HUES48 (cell line): Measurements from ENCODE around the gene ALG5.

Experiments
- H3K27ac ChIP-seq: one replicate; pipeline ENCODE4 v1.7.0; 2013; ENCODE audit warnings: low read depth, low read length, inconsistent platforms
- H3K27me3 ChIP-seq: 2 replicates; pipeline ENCODE4 v1.6.1; 2013; ENCODE audit warnings: mild to moderate bottlenecking, low read length; ENCODE audit not compliant: control insufficient read depth, insufficient read depth
- H3K36me3 ChIP-seq: 2 replicates; pipeline ENCODE4 v1.6.1; 2013; ENCODE audit warnings: low read length; ENCODE audit not compliant: control insufficient read depth, insufficient read depth
- H3K4me1 ChIP-seq: 2 replicates; pipeline ENCODE4 v1.6.1; 2013; ENCODE audit warnings: mild to moderate bottlenecking, low read length; ENCODE audit not compliant: control insufficient read depth, insufficient read depth
- H3K4me3 ChIP-seq: 2 replicates; pipeline ENCODE4 v1.5.1; 2013; ENCODE audit warnings: mild to moderate bottlenecking, low read depth, low read length
- H3K9ac ChIP-seq: 2 replicates; pipeline ENCODE4 v1.6.1; 2013; ENCODE audit warnings: mild to moderate bottlenecking, low read depth, low read length, moderate library complexity
- H3K9me3 ChIP-seq: 2 replicates; pipeline ENCODE4 v1.6.1; 2013; ENCODE audit warnings: low read length; ENCODE audit not compliant: control insufficient read depth, insufficient read depth

The ALG5 gene

GRCh38 chr13:37014609-37015008 is 15.5 kb upstream of the ALG5 start:
- Histone ChIP-seq H3K9me3 (no peaks in the 10 kb centered on the region), H3K27ac (no peak overlapping the region), H3K27me3 (no peaks in the 10 kb centered on the region), H3K36me3 (peaks cover 99% of the 10 kb centered on the region), H3K9ac (no peak overlapping the region), H3K4me1 (no peaks in the 10 kb centered on the region), H3K4me3 (no peak overlapping the region)

GRCh38 chr13:37011788-37012187 is 12.6 kb upstream of the ALG5 start:
- Histone ChIP-seq H3K27ac (no peak overlapping the region), H3K4me1 (peaks cover 6% of the 10 kb centered on the region), H3K36me3 (peaks cover 100% of the 10 kb centered on the region), H3K27me3 (no peaks in the 10 kb centered on the region), H3K4me3 (no peak overlapping the region), H3K9ac (no peak overlapping the region), H3K9me3 (no peaks in the 10 kb centered on the region)

- no peak overlapping the region for H3K9ac ChIP-seq
- H3K4me3 ChIP-seq = no peak overlapping the region
- no peaks in the 10 kb centered on the region for H3K9me3 ChIP-seq
- H3K27me3 ChIP-seq = no peaks in the 10 kb centered on the region
- peaks cover 100% of the 10 kb centered on the region for H3K36me3 ChIP-seq
- peaks cover 6% of the 10 kb centered on the region for H3K4me1 ChIP-seq
- H3K27ac ChIP-seq = no peak overlapping the region
Observed at GRCh38 chr13:37011002-37011401, 11.9 kb upstream of the ALG5 start.

- peaks cover 6% of the 10 kb centered on the region for H3K4me1 ChIP-seq
- peaks cover 100% of the 10 kb centered on the region for H3K36me3 ChIP-seq
- H3K27ac ChIP-seq = peak overlapping the region; percentile 8
- no peak overlapping the region for H3K4me3 ChIP-seq
- H3K27me3 ChIP-seq = no peaks in the 10 kb centered on the region
- no peak overlapping the region for H3K9ac ChIP-seq
- no peaks in the 10 kb centered on the region for H3K9me3 ChIP-seq
Observed at GRCh38 chr13:37010424-37010823, 11.3 kb upstream of the ALG5 start.

GRCh38 chr13:37009692-37010091 is 10.6 kb upstream of the ALG5 start:
- H3K4me1 ChIP-seq = peaks cover 6% of the 10 kb centered on the region
- H3K4me3 ChIP-seq = no peak overlapping the region
- no peak overlapping the region for H3K9ac ChIP-seq
- H3K27ac ChIP-seq = no peak overlapping the region
- peaks cover 100% of the 10 kb centered on the region for H3K36me3 ChIP-seq
- H3K27me3 ChIP-seq = no peaks in the 10 kb centered on the region
- no peaks in the 10 kb centered on the region for H3K9me3 ChIP-seq

- Histone ChIP-seq H3K27me3 (no peaks in the 10 kb centered on the region), H3K4me1 (peaks cover 10% of the 10 kb centered on the region; the same call in 1 of the 2 replicates), H3K4me3 (peak overlapping the region; percentile 98), H3K36me3 (peaks cover 48% of the 10 kb centered on the region), H3K27ac (peak overlapping the region; percentile 5), H3K9ac (peak overlapping the region; percentile 96; the same call in 1 of the 2 replicates), H3K9me3 (no peaks in the 10 kb centered on the region)
Observed at GRCh38 chr13:37001921-37002250, 2.7 kb upstream of the ALG5 start.

GRCh38 chr13:36998624-36999041 is 507 bp downstream of the ALG5 start:
- H3K9ac ChIP-seq = peak overlapping the region; percentile 92
- H3K27ac ChIP-seq = peak overlapping the region; percentile 90
- peak overlapping the region; percentile 98 for H3K4me3 ChIP-seq
- H3K9me3 ChIP-seq = no peaks in the 10 kb centered on the region
- H3K27me3 ChIP-seq = no peaks in the 10 kb centered on the region
- H3K4me1 ChIP-seq = peaks cover 10% of the 10 kb centered on the region; the same call in 1 of the 2 replicates
- peaks cover 36% of the 10 kb centered on the region for H3K36me3 ChIP-seq

- Histone ChIP-seq H3K4me3 (peak overlapping the region; percentile 98), H3K9me3 (no peaks in the 10 kb centered on the region), H3K9ac (peak overlapping the region; percentile 92; the same call in 1 of the 2 replicates), H3K27me3 (no peaks in the 10 kb centered on the region), H3K27ac (no peak overlapping the region), H3K36me3 (peaks cover 36% of the 10 kb centered on the region), H3K4me1 (peaks cover 10% of the 10 kb centered on the region; the same call in 1 of the 2 replicates)
Observed at GRCh38 chr13:36997716-36998427, 1.3 kb downstream of the ALG5 start.

GRCh38 chr13:36992362-36992761 is 6.8 kb downstream of the ALG5 start:
- no peaks in the 10 kb centered on the region for H3K4me1 ChIP-seq
- H3K9ac ChIP-seq = no peak overlapping the region
- no peaks in the 10 kb centered on the region for H3K9me3 ChIP-seq
- H3K36me3 ChIP-seq = peaks cover 80% of the 10 kb centered on the region
- H3K27me3 ChIP-seq = no peaks in the 10 kb centered on the region
- no peak overlapping the region for H3K27ac ChIP-seq
- no peak overlapping the region for H3K4me3 ChIP-seq

GRCh38 chr13:36986462-36987240 is 12.5 kb downstream of the ALG5 start:
- no peak overlapping the region for H3K4me3 ChIP-seq
- H3K36me3 ChIP-seq = peaks cover 94% of the 10 kb centered on the region
- no peaks in the 10 kb centered on the region for H3K27me3 ChIP-seq
- H3K9ac ChIP-seq = no peak overlapping the region
- no peak overlapping the region for H3K27ac ChIP-seq
- no peaks in the 10 kb centered on the region for H3K4me1 ChIP-seq
- no peaks in the 10 kb centered on the region for H3K9me3 ChIP-seq

GRCh38 chr13:36981156-36981743 is 17.9 kb downstream of the ALG5 start:
- peaks cover 51% of the 10 kb centered on the region for H3K36me3 ChIP-seq

More at GRCh38 chr13:36981156-36981743, 17.9 kb downstream of the ALG5 start:
- Histone ChIP-seq H3K4me1 (no peaks in the 10 kb centered on the region), H3K27me3 (no peaks in the 10 kb centered on the region), H3K9ac (no peak overlapping the region), H3K4me3 (no peak overlapping the region), H3K9me3 (no peaks in the 10 kb centered on the region), H3K27ac (no peak overlapping the region)
